ENCODE results near the gene FAU.

DNA sequence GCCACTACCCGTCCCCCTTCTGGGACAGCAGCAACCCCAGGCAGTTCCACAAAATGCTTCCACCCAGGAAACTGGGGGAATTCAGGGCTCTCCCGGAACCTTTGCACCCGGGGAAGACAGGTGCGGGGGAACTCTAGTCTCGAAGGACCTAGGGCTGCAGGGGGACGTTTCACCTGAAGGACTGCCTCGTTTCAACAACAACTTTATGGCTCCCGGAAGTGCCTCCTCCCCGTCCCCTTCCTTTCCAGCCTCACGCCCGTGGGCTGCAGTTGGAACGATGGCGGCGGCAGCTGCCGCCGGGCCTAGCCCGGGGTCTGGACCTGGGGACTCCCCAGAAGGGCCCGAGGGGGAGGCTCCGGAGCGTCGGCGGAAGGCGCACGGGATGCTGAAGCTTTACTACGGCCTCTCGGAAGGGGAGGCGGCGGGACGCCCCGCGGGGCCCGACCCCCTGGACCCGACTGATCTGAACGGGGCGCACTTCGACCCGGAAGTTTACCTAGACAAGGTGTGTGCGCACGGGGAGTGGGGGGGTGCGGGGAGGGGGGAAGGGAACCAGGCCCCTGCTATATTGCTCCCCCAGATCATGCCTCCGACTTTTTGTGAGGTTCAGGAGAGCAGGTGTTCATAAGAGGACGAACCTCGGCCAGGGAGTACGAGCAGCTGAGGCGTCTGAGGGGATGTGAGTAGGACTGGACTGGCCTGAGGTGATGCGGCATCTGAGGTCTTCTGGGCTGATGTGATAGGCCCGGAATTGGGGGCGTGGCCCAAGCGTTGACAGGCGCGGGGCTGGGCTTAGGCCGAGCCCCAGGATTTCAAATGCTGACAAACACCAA lies 25.7 kb downstream of the FAU start, which contains the start of gene VPS51:
- TF ChIP-seq YY1 (IDR thresholded peaks at IDR 0.05; ENCODE audit: low read depth) = peak; percentile 89
- TF ChIP-seq SIN3A (IDR thresholded peaks at IDR 0.05; ENCODE audit: borderline replicate concordance, low read depth, low read length) = peak; percentile 81
- peak; percentile 84 for TF ChIP-seq MXI1 (IDR thresholded peaks at IDR 0.05; ENCODE audit: low read depth, low read length)
- TF ChIP-seq, protein P1, sequence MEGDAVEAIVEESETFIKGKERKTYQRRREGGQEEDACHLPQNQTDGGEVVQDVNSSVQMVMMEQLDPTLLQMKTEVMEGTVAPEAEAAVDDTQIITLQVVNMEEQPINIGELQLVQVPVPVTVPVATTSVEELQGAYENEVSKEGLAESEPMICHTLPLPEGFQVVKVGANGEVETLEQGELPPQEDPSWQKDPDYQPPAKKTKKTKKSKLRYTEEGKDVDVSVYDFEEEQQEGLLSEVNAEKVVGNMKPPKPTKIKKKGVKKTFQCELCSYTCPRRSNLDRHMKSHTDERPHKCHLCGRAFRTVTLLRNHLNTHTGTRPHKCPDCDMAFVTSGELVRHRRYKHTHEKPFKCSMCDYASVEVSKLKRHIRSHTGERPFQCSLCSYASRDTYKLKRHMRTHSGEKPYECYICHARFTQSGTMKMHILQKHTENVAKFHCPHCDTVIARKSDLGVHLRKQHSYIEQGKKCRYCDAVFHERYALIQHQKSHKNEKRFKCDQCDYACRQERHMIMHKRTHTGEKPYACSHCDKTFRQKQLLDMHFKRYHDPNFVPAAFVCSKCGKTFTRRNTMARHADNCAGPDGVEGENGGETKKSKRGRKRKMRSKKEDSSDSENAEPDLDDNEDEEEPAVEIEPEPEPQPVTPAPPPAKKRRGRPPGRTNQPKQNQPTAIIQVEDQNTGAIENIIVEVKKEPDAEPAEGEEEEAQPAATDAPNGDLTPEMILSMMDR (IDR thresholded peaks at IDR 0.05) = no peak
- no peak for TF ChIP-seq FOXM1 (IDR thresholded peaks at IDR 0.05; ENCODE audit: low read depth)
- peak in 1 of 2 experiments; percentile 39; a peak in 1 of 4 replicates for TF ChIP-seq EP300 (IDR thresholded peaks at IDR 0.05; ENCODE audit: borderline replicate concordance in 1 of 2, low read depth in 1 of 2, low read length in 1 of 2)
- TF ChIP-seq EZH2phosphoT487 (IDR thresholded peaks at IDR 0.05; ENCODE audit: borderline replicate concordance, low read depth) = no peak
- TF ChIP-seq, protein P2, sequence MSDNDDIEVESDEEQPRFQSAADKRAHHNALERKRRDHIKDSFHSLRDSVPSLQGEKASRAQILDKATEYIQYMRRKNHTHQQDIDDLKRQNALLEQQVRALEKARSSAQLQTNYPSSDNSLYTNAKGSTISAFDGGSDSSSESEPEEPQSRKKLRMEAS (IDR thresholded peaks at IDR 0.05; ENCODE audit: low read depth) = peak; percentile 84
- TF ChIP-seq POLR2AphosphoS5 (IDR thresholded peaks at IDR 0.05; ENCODE audit: low read depth, low read length) = peak; percentile 95
- TF ChIP-seq CHD2 (IDR thresholded peaks at IDR 0.05; ENCODE audit: low read length, partially characterized antibody) = peak; percentile 95
- no peak for TF ChIP-seq RAD21 (IDR thresholded peaks at IDR 0.05; ENCODE audit: low read length)
- TF ChIP-seq TAF1 (IDR thresholded peaks at IDR 0.05; ENCODE audit: borderline replicate concordance, low read depth, low read length) = peak; percentile 93

Measured in SK-N-SH (cell line).